WTC11 (cell line): ENCODE results near the gene RBPJ. TPM values are rescaled to one million over a fixed set of nuclear protein-coding genes. Genes with fewer than 3 reads are reported as not detected.
A peak's percentile ranks its signal among the peaks of the same experiment; 100 is the strongest.

Experiments used
- ATAC-seq: fragments of 200-7000 bp; cut with Tn5 transposase; 2 replicates; pipeline ENCODE4 v1.10.0; 2021; ENCODE audit warnings: mild to moderate bottlenecking, moderate library complexity
- CTCF ChIA-PET: fragments of 300-600 bp; sonication (Branson Sonifier 250); formaldehyde crosslinking; loops from one replicate; lab custom pipeline; 2021; ENCODE audit warnings: antibody characterized with exemption; lab: Charles Lee
- POLR2A ChIA-PET: fragments of 350-600 bp; sonication (Branson Sonifier 250); formaldehyde crosslinking; loops from one replicate; lab custom pipeline; 2021; ENCODE audit warnings: antibody characterized with exemption; lab: Charles Lee
- DNase-seq: peaks from one replicate; pipeline ENCODE4 v3.0.0; 2021; ENCODE audit warnings: low spot score
- H3K27ac Mint-ChIP-seq: 2 replicates; pipeline ENCODE4 v1.8.0; 2021; ENCODE audit warnings: mixed read lengths
- H3K27me3 Mint-ChIP-seq: 2 replicates; pipeline ENCODE4 v1.8.0; 2021; ENCODE audit warnings: low read depth, mild to moderate bottlenecking, moderate library complexity, mixed read lengths
- H3K36me3 Mint-ChIP-seq: 2 replicates; pipeline ENCODE4 v1.8.0; 2021; ENCODE audit warnings: mixed read lengths
- H3K4me1 Mint-ChIP-seq: 2 replicates; pipeline ENCODE4 v1.8.0; 2022; ENCODE audit warnings: mixed read lengths
- H3K4me3 Mint-ChIP-seq: 2 replicates; pipeline ENCODE4 v1.8.0; 2021; ENCODE audit warnings: mild to moderate bottlenecking, moderate library complexity, mixed read lengths
- H3K9me3 Mint-ChIP-seq: 2 replicates; pipeline ENCODE4 v1.8.0; 2021; ENCODE audit warnings: mixed read lengths
- AR ChIP-seq: fragments of 250-450 bp; sonication (Bioruptor Pico); IDR thresholded peaks from 2 replicates; pipeline ENCODE4 v1.9.0; 2021; ENCODE audit warnings: mild to moderate bottlenecking
- ARID4B ChIP-seq: sonication (generic); formaldehyde crosslinking; IDR thresholded peaks from 2 replicates; pipeline ENCODE4 v1.8.0; 2023; ENCODE audit warnings: missing genetic modification reagents, mild to moderate bottlenecking, borderline replicate concordance
- E2F5 ChIP-seq: sonication (generic); formaldehyde crosslinking; IDR thresholded peaks from 2 replicates; pipeline ENCODE4 v1.8.1; 2022; ENCODE audit warnings: mild to moderate bottlenecking, moderate library complexity, missing genetic modification reagents
- EMX1 ChIP-seq: fragments of 250-450 bp; sonication (Bioruptor Pico); IDR thresholded peaks from 2 replicates; pipeline ENCODE4 v1.8.0; 2021; ENCODE audit warnings: mild to moderate bottlenecking
- ERG ChIP-seq: fragments of 250-450 bp; sonication (Bioruptor Pico); IDR thresholded peaks from 2 replicates; pipeline ENCODE4 v1.8.0; 2021; ENCODE audit warnings: mild to moderate bottlenecking
- FOXJ3 ChIP-seq: sonication (generic); formaldehyde crosslinking; IDR thresholded peaks from 2 replicates; pipeline ENCODE4 v1.9.0; 2021; ENCODE audit warnings: missing genetic modification reagents, mild to moderate bottlenecking, borderline replicate concordance
- GABPB1 ChIP-seq: sonication (generic); formaldehyde crosslinking; IDR thresholded peaks from 2 replicates; pipeline ENCODE4 v1.8.1; 2023; ENCODE audit warnings: mild to moderate bottlenecking, missing genetic modification reagents
- JAZF1 ChIP-seq: fragments of 250-450 bp; sonication (Bioruptor Pico); IDR thresholded peaks from 2 replicates; pipeline ENCODE4 v1.9.0; 2021; ENCODE audit warnings: moderate library complexity, mild to moderate bottlenecking, inconsistent platforms
- KAT7 ChIP-seq: sonication (generic); formaldehyde crosslinking; IDR thresholded peaks from 2 replicates; pipeline ENCODE4 v1.8.1; 2023; ENCODE audit warnings: missing genetic modification reagents, mild to moderate bottlenecking, borderline replicate concordance
- MXD4 ChIP-seq: fragments of 250-450 bp; sonication (Bioruptor Pico); IDR thresholded peaks from 2 replicates; pipeline ENCODE4 v1.8.0; 2021; ENCODE audit warnings: mild to moderate bottlenecking, moderate library complexity, borderline replicate concordance
- NFATC4 ChIP-seq: fragments of 250-450 bp; sonication (Bioruptor Pico); IDR thresholded peaks from 2 replicates; pipeline ENCODE4 v1.9.0; 2021; ENCODE audit warnings: mild to moderate bottlenecking
- NFE2L1 ChIP-seq: sonication (generic); formaldehyde crosslinking; IDR thresholded peaks from 2 replicates; pipeline ENCODE4 v1.8.1; 2023; ENCODE audit warnings: missing genetic modification reagents
- NFYB ChIP-seq: sonication (generic); formaldehyde crosslinking; conservative IDR thresholded peaks from 2 replicates; pipeline ENCODE4 v1.8.0; 2022; ENCODE audit warnings: low read depth, missing genetic modification reagents
- RORB ChIP-seq: fragments of 250-450 bp; sonication (Bioruptor Pico); IDR thresholded peaks from 2 replicates; pipeline ENCODE4 v1.9.0; 2021; ENCODE audit warnings: mild to moderate bottlenecking
- SMAD4 ChIP-seq: sonication (generic); formaldehyde crosslinking; IDR thresholded peaks from 2 replicates; pipeline ENCODE4 v1.8.0; 2022; ENCODE audit warnings: mild to moderate bottlenecking, missing genetic modification reagents
- SP1 ChIP-seq: sonication (generic); formaldehyde crosslinking; conservative IDR thresholded peaks from 2 replicates; pipeline ENCODE4 v1.8.1; 2022; ENCODE audit warnings: missing genetic modification reagents
- TP53 ChIP-seq: sonication (generic); formaldehyde crosslinking; IDR thresholded peaks from 2 replicates; pipeline ENCODE4 v1.8.1; 2023; ENCODE audit warnings: mild to moderate bottlenecking, missing genetic modification reagents
- ZNF121 ChIP-seq: sonication (generic); formaldehyde crosslinking; IDR thresholded peaks from 2 replicates; pipeline ENCODE4 v1.8.0; 2023; ENCODE audit warnings: missing genetic modification reagents
- ZNF232 ChIP-seq: sonication (generic); formaldehyde crosslinking; IDR thresholded peaks from 2 replicates; pipeline ENCODE4 v1.8.0; 2022; ENCODE audit warnings: mild to moderate bottlenecking, missing genetic modification reagents
- total RNA-seq: library from RNA; stranded (reverse); gene quantifications from 3 replicates; pipeline ENCODE4 v1.2.3, GENCODE V29; 2021
- TF ChIP-seq, protein P1 (sequence below): sonication (generic); formaldehyde crosslinking; IDR thresholded peaks from 2 replicates; pipeline ENCODE4 v1.8.1; 2023; ENCODE audit warnings: mild to moderate bottlenecking, missing genetic modification reagents, moderate library complexity
- TF ChIP-seq, protein P2 (sequence below): sonication (generic); formaldehyde crosslinking; conservative IDR thresholded peaks from 2 replicates; pipeline ENCODE4 v1.8.1; 2023; ENCODE audit warnings: mild to moderate bottlenecking, low read depth, missing genetic modification reagents, moderate library complexity
- TF ChIP-seq, protein P3 (sequence below): sonication (generic); formaldehyde crosslinking; IDR thresholded peaks from 2 replicates; pipeline ENCODE4 v1.8.1; 2023; ENCODE audit warnings: mild to moderate bottlenecking, missing genetic modification reagents

The RBPJ gene
- total RNA-seq, 1 experiment from 2014 or later, result 163 TPM

DNA sequence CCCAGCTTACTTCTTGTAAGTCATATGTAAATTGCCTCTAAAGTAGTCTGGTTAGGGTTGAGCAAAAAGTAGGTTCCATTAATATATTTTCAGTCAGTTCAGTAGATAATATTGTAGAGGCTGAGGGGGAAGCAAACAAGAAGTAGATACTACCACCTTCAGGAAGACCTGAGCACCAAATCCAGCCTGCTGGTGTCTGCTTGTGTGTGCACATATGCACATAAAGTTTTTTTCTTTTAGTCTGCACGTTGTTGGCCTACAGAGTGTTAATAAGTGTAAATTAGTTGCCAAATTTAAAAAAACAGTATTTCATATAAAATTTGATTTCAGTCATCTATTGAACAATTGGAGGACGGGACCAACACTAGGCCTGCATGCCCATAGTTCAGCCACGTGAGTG lies 92.8 kb downstream of the RBPJ start:
- no peak overlapping the region for H3K4me3 Mint-ChIP-seq
- CTCF ChIA-PET, result no interaction called here
- no peak for DNase-seq
- no peak for ATAC-seq
- POLR2A ChIA-PET, result no interaction called here
- H3K9me3 Mint-ChIP-seq, result no peaks in the 10 kb centered on the region
- H3K27ac Mint-ChIP-seq, result peak overlapping the region; percentile 12; the same call in 1 of the 2 replicates
- no peak for TF ChIP-seq NFE2L1
- no peak for TF ChIP-seq SP1 (CRISPR knock-in tag)
- no peak for TF ChIP-seq ARID4B (CRISPR knock-in tag)
- TF ChIP-seq FOXJ3 (CRISPR knock-in tag), result no peak
- no peak for TF ChIP-seq NFATC4 (CRISPR knock-in tag)
- no peak for TF ChIP-seq AR (CRISPR knock-in tag)
- TF ChIP-seq NFYB, result no peak
- TF ChIP-seq JAZF1, result no peak
- no peak for TF ChIP-seq MXD4
- TF ChIP-seq, protein P1, sequence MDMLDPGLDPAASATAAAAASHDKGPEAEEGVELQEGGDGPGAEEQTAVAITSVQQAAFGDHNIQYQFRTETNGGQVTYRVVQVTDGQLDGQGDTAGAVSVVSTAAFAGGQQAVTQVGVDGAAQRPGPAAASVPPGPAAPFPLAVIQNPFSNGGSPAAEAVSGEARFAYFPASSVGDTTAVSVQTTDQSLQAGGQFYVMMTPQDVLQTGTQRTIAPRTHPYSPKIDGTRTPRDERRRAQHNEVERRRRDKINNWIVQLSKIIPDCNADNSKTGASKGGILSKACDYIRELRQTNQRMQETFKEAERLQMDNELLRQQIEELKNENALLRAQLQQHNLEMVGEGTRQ (CRISPR knock-in tag), result no peak
- no peak for TF ChIP-seq KAT7 (CRISPR knock-in tag)
- TF ChIP-seq SMAD4 (CRISPR knock-in tag), result no peak
- peaks cover 38% of the 10 kb centered on the region for H3K4me1 Mint-ChIP-seq
- no peaks in the 10 kb centered on the region for H3K27me3 Mint-ChIP-seq
- H3K36me3 Mint-ChIP-seq, result peaks cover 26% of the 10 kb centered on the region

GRCh38 chr4:26418107-26418506 lies 97.3 kb downstream of the RBPJ start:
- Mint-ChIP-seq H3K9me3 (no peaks in the 10 kb centered on the region), H3K27ac (no peak overlapping the region), H3K4me3 (no peak overlapping the region), H3K36me3 (peaks cover 28% of the 10 kb centered on the region), H3K4me1 (peaks cover 49% of the 10 kb centered on the region), H3K27me3 (no peaks in the 10 kb centered on the region)
- DNase-seq, result no peak
- ATAC-seq, result no peak
- CTCF ChIA-PET, result interaction anchor here (1.9 to 2.4 kb wide), 2 partner anchors 8 to 88 kb away, joined by 6 to 11 read pairs; no protein-coding TSS in a partner anchor
- POLR2A ChIA-PET, result no interaction called here
- TF ChIP-seq, protein P2, sequence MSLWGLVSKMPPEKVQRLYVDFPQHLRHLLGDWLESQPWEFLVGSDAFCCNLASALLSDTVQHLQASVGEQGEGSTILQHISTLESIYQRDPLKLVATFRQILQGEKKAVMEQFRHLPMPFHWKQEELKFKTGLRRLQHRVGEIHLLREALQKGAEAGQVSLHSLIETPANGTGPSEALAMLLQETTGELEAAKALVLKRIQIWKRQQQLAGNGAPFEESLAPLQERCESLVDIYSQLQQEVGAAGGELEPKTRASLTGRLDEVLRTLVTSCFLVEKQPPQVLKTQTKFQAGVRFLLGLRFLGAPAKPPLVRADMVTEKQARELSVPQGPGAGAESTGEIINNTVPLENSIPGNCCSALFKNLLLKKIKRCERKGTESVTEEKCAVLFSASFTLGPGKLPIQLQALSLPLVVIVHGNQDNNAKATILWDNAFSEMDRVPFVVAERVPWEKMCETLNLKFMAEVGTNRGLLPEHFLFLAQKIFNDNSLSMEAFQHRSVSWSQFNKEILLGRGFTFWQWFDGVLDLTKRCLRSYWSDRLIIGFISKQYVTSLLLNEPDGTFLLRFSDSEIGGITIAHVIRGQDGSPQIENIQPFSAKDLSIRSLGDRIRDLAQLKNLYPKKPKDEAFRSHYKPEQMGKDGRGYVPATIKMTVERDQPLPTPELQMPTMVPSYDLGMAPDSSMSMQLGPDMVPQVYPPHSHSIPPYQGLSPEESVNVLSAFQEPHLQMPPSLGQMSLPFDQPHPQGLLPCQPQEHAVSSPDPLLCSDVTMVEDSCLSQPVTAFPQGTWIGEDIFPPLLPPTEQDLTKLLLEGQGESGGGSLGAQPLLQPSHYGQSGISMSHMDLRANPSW (CRISPR knock-in tag), result no peak
- TF ChIP-seq GABPB1 (no peak), ERG (CRISPR knock-in tag) (no peak), TP53 (CRISPR knock-in tag) (no peak), NFYB (no peak), ZNF121 (no peak), ZNF232 (CRISPR knock-in tag) (no peak), EMX1 (CRISPR knock-in tag) (no peak), E2F5 (no peak), MXD4 (no peak), RORB (no peak)
- TF ChIP-seq, protein P3, sequence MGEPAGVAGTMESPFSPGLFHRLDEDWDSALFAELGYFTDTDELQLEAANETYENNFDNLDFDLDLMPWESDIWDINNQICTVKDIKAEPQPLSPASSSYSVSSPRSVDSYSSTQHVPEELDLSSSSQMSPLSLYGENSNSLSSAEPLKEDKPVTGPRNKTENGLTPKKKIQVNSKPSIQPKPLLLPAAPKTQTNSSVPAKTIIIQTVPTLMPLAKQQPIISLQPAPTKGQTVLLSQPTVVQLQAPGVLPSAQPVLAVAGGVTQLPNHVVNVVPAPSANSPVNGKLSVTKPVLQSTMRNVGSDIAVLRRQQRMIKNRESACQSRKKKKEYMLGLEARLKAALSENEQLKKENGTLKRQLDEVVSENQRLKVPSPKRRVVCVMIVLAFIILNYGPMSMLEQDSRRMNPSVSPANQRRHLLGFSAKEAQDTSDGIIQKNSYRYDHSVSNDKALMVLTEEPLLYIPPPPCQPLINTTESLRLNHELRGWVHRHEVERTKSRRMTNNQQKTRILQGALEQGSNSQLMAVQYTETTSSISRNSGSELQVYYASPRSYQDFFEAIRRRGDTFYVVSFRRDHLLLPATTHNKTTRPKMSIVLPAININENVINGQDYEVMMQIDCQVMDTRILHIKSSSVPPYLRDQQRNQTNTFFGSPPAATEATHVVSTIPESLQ, result no peak
